ENCODE results near the gene COL4A2. TPM values are rescaled to one million over a fixed set of nuclear protein-coding genes. Genes with fewer than 3 reads are reported as not detected.

Gene COL4A2
- polyA plus RNA-seq, 1 donor (not counting 4 experiments of a cell fraction or from before 2014, with no cell fraction given) = 30.7 TPM

DNA sequence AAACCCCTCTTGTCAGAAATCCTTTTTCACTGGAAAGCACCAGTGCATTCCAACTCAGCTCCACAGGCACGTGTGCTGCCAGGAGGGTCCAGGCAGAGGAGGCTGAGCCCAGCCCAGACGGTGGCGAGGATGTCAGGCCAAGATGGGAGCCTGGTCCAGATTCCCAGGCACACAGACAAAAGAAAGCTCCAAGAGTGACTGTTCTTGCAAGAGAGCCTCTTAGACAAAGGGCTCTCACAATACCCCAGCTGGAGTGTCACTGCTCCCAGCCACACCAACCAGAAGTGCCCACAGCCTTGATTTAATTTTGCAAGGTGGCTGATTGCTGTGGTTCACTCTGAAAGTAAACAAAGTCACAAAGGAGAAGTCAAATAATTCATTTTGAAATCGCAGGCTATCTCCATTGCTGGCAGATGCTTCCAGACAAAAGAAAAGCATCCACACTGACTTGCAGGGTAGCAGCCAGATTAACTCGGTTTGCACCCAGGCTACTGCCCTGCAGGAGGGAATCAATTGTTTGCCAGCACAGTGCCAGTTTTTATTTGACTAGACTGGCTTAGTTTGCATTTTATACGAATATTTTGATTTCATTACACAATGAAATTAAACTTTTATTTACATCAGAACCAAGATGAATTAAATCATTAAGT, 159.3 kb downstream of the COL4A2 start:
- no peak overlapping the region for H3K27ac ChIP-seq (ENCODE audit: control insufficient read depth, insufficient read depth, low read length)
- TF ChIP-seq, protein P1, sequence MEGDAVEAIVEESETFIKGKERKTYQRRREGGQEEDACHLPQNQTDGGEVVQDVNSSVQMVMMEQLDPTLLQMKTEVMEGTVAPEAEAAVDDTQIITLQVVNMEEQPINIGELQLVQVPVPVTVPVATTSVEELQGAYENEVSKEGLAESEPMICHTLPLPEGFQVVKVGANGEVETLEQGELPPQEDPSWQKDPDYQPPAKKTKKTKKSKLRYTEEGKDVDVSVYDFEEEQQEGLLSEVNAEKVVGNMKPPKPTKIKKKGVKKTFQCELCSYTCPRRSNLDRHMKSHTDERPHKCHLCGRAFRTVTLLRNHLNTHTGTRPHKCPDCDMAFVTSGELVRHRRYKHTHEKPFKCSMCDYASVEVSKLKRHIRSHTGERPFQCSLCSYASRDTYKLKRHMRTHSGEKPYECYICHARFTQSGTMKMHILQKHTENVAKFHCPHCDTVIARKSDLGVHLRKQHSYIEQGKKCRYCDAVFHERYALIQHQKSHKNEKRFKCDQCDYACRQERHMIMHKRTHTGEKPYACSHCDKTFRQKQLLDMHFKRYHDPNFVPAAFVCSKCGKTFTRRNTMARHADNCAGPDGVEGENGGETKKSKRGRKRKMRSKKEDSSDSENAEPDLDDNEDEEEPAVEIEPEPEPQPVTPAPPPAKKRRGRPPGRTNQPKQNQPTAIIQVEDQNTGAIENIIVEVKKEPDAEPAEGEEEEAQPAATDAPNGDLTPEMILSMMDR (optimal IDR thresholded peaks at IDR 0.05 in 1 of 3, IDR thresholded peaks at IDR 0.05 in 1 of 3, conservative IDR thresholded peaks at IDR 0.05 in 1 of 3; ENCODE audit: extremely low read depth in 1 of 3, insufficient read depth in 2 of 3, low read length in 3 of 3) = no peak
- TF ChIP-seq EZH2 (IDR thresholded peaks at IDR 0.05; ENCODE audit: low read length) = no peak
- no peaks in the 10 kb centered on the region for H3K79me2 ChIP-seq (ENCODE audit: control insufficient read depth, insufficient read depth, low read length)
- no peaks in the 10 kb centered on the region for H3K9me1 ChIP-seq (ENCODE audit: control insufficient read depth, extremely low read depth, insufficient read depth, low read length)
- DNase-seq (ENCODE audit: low read depth, low spot score) (no peak), FAIRE-seq (no peak)
- peaks cover 15 to 28% of the 10 kb centered on the region in 2 experiments for H3K36me3 ChIP-seq (ENCODE audit: control insufficient read depth in 2 of 2, extremely low read depth in 1 of 2, insufficient read depth in 2 of 2, low read length in 2 of 2)
- no peak overlapping the region for H2AFZ ChIP-seq (ENCODE audit: control insufficient read depth, low read length)
- H3K4me3 ChIP-seq (ENCODE audit: control insufficient read depth in 2 of 3, extremely low read depth in 1 of 3, insufficient read depth in 2 of 3, low read depth in 1 of 3, low read length in 3 of 3) = no peak overlapping the region
- dilution Hi-C loops (cut with MboI; ENCODE audit: extremely low pct_ligation_motif_present, low sequenced_read_pairs) = no loop called here
- no peaks in the 10 kb centered on the region for H3K9me3 ChIP-seq (ENCODE audit: control insufficient read depth, low read depth, low read length)
- no peaks in the 10 kb centered on the region for H3K27me3 ChIP-seq (ENCODE audit: control insufficient read depth, extremely low read depth, insufficient read depth, low read length)
- H4K20me1 ChIP-seq (ENCODE audit: control insufficient read depth, extremely low read depth, insufficient read depth, low read length) = no peaks in the 10 kb centered on the region
- H3K4me1 ChIP-seq (ENCODE audit: control insufficient read depth, extremely low read depth, insufficient read depth, low read length) = no peaks in the 10 kb centered on the region
- no peak overlapping the region for H3K4me2 ChIP-seq (ENCODE audit: control insufficient read depth, extremely low read depth, insufficient read depth, low read depth, low read length)
- H3K9ac ChIP-seq (ENCODE audit: control insufficient read depth, extremely low read depth, insufficient read depth, low read length) = no peak overlapping the region

DNA sequence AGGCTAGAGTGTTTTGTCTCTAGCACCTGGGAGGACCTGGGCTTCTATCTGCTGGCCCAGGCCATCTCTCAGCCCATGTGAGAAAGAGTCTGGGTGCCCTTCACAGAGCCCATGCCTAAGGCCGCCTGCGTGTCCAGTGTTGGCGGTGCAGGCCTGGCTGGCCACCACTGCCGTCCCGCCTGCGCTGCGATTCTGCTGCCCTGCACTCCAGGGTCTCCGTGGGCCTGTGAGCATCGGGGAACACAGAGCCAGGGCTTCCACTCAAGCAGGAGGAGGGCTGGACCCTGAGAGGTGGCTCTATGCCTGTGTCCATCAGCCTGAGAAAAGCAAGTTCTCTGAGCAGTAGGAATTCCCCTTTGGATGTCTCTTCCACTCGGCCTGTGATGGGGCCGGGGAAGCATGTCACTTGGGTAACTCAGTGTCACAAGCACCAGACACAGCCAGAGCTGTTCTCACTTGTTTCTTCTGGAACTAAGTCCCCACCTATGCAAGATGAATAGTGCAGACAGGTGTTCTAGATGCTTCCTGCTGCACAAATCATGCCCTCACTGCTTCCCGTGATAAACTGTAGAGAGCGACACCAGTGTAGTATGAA, 160.5 kb downstream of the COL4A2 start:
- no peaks in the 10 kb centered on the region for H3K27me3 ChIP-seq (ENCODE audit: control insufficient read depth, extremely low read depth, insufficient read depth, low read length)
- H3K27ac ChIP-seq (ENCODE audit: control insufficient read depth, insufficient read depth, low read length) = no peak overlapping the region
- H3K4me2 ChIP-seq (ENCODE audit: control insufficient read depth, extremely low read depth, insufficient read depth, low read depth, low read length) = no peak overlapping the region
- H3K9me3 ChIP-seq (ENCODE audit: control insufficient read depth, low read depth, low read length) = no peaks in the 10 kb centered on the region
- no peak overlapping the region for H2AFZ ChIP-seq (ENCODE audit: control insufficient read depth, low read length)
- H3K4me1 ChIP-seq (ENCODE audit: control insufficient read depth, extremely low read depth, insufficient read depth, low read length) = no peaks in the 10 kb centered on the region
- FAIRE-seq (no peak), DNase-seq (ENCODE audit: low read depth, low spot score) (no peak)
- H3K79me2 ChIP-seq (ENCODE audit: control insufficient read depth, insufficient read depth, low read length) = no peaks in the 10 kb centered on the region
- TF ChIP-seq EZH2 (IDR thresholded peaks at IDR 0.05; ENCODE audit: low read length) = no peak
- TF ChIP-seq, protein P1 (optimal IDR thresholded peaks at IDR 0.05 in 1 of 3, IDR thresholded peaks at IDR 0.05 in 1 of 3, conservative IDR thresholded peaks at IDR 0.05 in 1 of 3; ENCODE audit: extremely low read depth in 1 of 3, insufficient read depth in 2 of 3, low read length in 3 of 3) = no peak
- H4K20me1 ChIP-seq (ENCODE audit: control insufficient read depth, extremely low read depth, insufficient read depth, low read length) = no peaks in the 10 kb centered on the region
- H3K9me1 ChIP-seq (ENCODE audit: control insufficient read depth, extremely low read depth, insufficient read depth, low read length) = no peaks in the 10 kb centered on the region
- dilution Hi-C loops (cut with MboI; ENCODE audit: extremely low pct_ligation_motif_present, low sequenced_read_pairs) = no loop called here
- no peak overlapping the region for H3K9ac ChIP-seq (ENCODE audit: control insufficient read depth, extremely low read depth, insufficient read depth, low read length)
- H3K36me3 ChIP-seq (ENCODE audit: control insufficient read depth in 2 of 2, extremely low read depth in 1 of 2, insufficient read depth in 2 of 2, low read length in 2 of 2) = peaks cover 15 to 28% of the 10 kb centered on the region in 2 experiments
- H3K4me3 ChIP-seq (ENCODE audit: control insufficient read depth in 2 of 3, extremely low read depth in 1 of 3, insufficient read depth in 2 of 3, low read depth in 1 of 3, low read length in 3 of 3) = no peak overlapping the region

Data from keratinocyte (primary cell).